A549 (cell line): ENCODE measurements around the gene SERPINE1. TPM values are rescaled to one million over a fixed set of nuclear protein-coding genes. Genes with fewer than 3 reads are reported as not detected.

Source experiments
- ATAC-seq, 2 experiments: fragments of 200-7000 bp in 1 of 2; fragments of >200 bp in 1 of 2; cut with Nextera tagmentation in 1 of 2; cut with Tn5 transposase in 1 of 2; 3 replicates each; pipeline versions ENCODE4 v1.8.0 to v1.9.1; 2018 to 2020; ENCODE audit warnings: mild to moderate bottlenecking in 1 of 2, moderate library complexity in 1 of 2
- CTCF ChIA-PET: fragments of 300-600 bp; sonication (Branson Sonifier 250); formaldehyde crosslinking; extraction: SDS; loops from one replicate; lab custom pipeline; 2021; ENCODE audit warnings: antibody characterized with exemption, inconsistent platforms; lab: Yijun Ruan, JAX
- POLR2A ChIA-PET: fragments of 350-600 bp; formaldehyde crosslinking; extraction: SDS; loops from one replicate; lab custom pipeline; 2021; ENCODE audit warnings: antibody characterized with exemption, inconsistent platforms; lab: Yijun Ruan, JAX
- DNase-seq, 2 experiments: peaks; one replicate each; pipeline versions ENCODE4 v3.0.0 to v3.0.0-alpha.2; 2011 to 2016; ENCODE audit warnings: low read depth in 1 of 2, low spot score in 1 of 2
- FAIRE-seq: peaks from 2 replicates; lab custom pipeline; 2011; peaks lifted over from hg19 to GRCh38; lab: Jason Lieb, UNC
- H3K27ac ChIP-seq, 2 experiments: fragments of >200 bp; sonication (Bioruptor Twin); formaldehyde crosslinking; 3 replicates each; pipeline ENCODE4 v1.5.1; 2016 to 2017
- H3K4me1 ChIP-seq: fragments of >200 bp; sonication (Bioruptor Twin); formaldehyde crosslinking; 3 replicates; pipeline ENCODE4 v1.6.1; 2016
- H3K4me2 ChIP-seq: fragments of >200 bp; sonication (Bioruptor Twin); formaldehyde crosslinking; 3 replicates; pipeline ENCODE4 v1.6.1; 2016
- H3K4me3 ChIP-seq: fragments of >200 bp; sonication (Bioruptor Twin); formaldehyde crosslinking; 3 replicates; pipeline ENCODE4 v1.5.1; 2016
- H3K9me3 ChIP-seq: fragments of >200 bp; sonication (Bioruptor Twin); formaldehyde crosslinking; 3 replicates; pipeline ENCODE4 v1.6.1; 2016
- CBX8 ChIP-seq: fragments of 200-600 bp; sonication (generic); IDR thresholded peaks from 2 replicates; pipeline ENCODE4 v1.6.1; 2016
- CEBPB ChIP-seq, 2 experiments: fragments of >200 bp in 1 of 2; sonication (Bioruptor Twin) in 1 of 2; formaldehyde crosslinking in 1 of 2; IDR thresholded peaks; 2 replicates each; pipeline ENCODE4 v1.6.1; 2012 to 2016
- CHD4 ChIP-seq: fragments of 200-600 bp; sonication (generic); IDR thresholded peaks from 2 replicates; pipeline ENCODE4 v1.6.1; 2016; ENCODE audit warnings: antibody characterized with exemption, mild to moderate bottlenecking, borderline replicate concordance
- E2F6 ChIP-seq: IDR thresholded peaks from 2 replicates; pipeline ENCODE4 v1.6.1; 2012; ENCODE audit warnings: low read depth, borderline replicate concordance
- ELK1 ChIP-seq: fragments of 150-350 bp; IDR thresholded peaks from 2 replicates; pipeline ENCODE4 v1.6.1; 2014; ENCODE audit warnings: low read depth, mild to moderate bottlenecking, low read length
- EP300 ChIP-seq, 2 experiments: fragments of >200 bp; sonication (Bioruptor Twin); formaldehyde crosslinking; IDR thresholded peaks; 2 replicates in 1 of 2; 3 replicates in 1 of 2; pipeline ENCODE4 v1.6.1; 2016 to 2017
- GATA3 ChIP-seq: IDR thresholded peaks from 2 replicates; pipeline ENCODE4 v1.6.1; 2012; ENCODE audit warnings: borderline replicate concordance
- HEYL ChIP-seq: fragments of 250-450 bp; sonication (Bioruptor Pico); IDR thresholded peaks from 2 replicates; pipeline ENCODE4 v1.8.0; 2021; ENCODE audit warnings: mild to moderate bottlenecking, moderate library complexity
- JUN ChIP-seq, 2 experiments: fragments of >200 bp; sonication (Bioruptor Twin); formaldehyde crosslinking; IDR thresholded peaks; 2 replicates in 1 of 2; 3 replicates in 1 of 2; pipeline ENCODE4 v1.6.1; 2016 to 2017
- MAX ChIP-seq: IDR thresholded peaks from 2 replicates; pipeline ENCODE4 v1.6.1; 2012
- MAZ ChIP-seq: fragments of 150-350 bp; IDR thresholded peaks from 2 replicates; pipeline ENCODE4 v1.6.1; 2014; ENCODE audit warnings: antibody characterized with exemption, low read depth, low read length, borderline replicate concordance
- PBX3 ChIP-seq: IDR thresholded peaks from 2 replicates; pipeline ENCODE4 v1.6.1; 2012
- PHF8 ChIP-seq: fragments of 200-600 bp; sonication (generic); IDR thresholded peaks from 2 replicates; pipeline ENCODE4 v1.6.1; 2016; ENCODE audit warnings: low read depth, mild to moderate bottlenecking, antibody characterized with exemption, moderate library complexity, borderline replicate concordance
- POLR2A ChIP-seq: IDR thresholded peaks from 2 replicates; pipeline ENCODE4 v1.6.1; 2012; ENCODE audit warnings: mild to moderate bottlenecking, low read length
- POLR2AphosphoS2 ChIP-seq: conservative IDR thresholded peaks from 2 replicates; pipeline ENCODE4 v1.6.1; 2012; ENCODE audit warnings: low read length, improper control_type of control experiment, inconsistent platforms
- RARB ChIP-seq: fragments of 250-450 bp; sonication (Bioruptor Pico); IDR thresholded peaks from 2 replicates; pipeline ENCODE4 v1.8.0; 2021; ENCODE audit warnings: mild to moderate bottlenecking, moderate library complexity
- RCOR1 ChIP-seq: fragments of 150-350 bp; IDR thresholded peaks from 2 replicates; pipeline ENCODE4 v1.6.1; 2014; ENCODE audit warnings: antibody characterized with exemption, low read length, low read depth
- REST ChIP-seq: fragments of 200-600 bp; sonication (generic); IDR thresholded peaks from 2 replicates; pipeline ENCODE4 v1.6.1; 2016; ENCODE audit warnings: antibody characterized with exemption, mild to moderate bottlenecking, moderate library complexity
- SMC3 ChIP-seq: fragments of >200 bp; sonication (Bioruptor Twin); formaldehyde crosslinking; IDR thresholded peaks from 3 replicates; pipeline ENCODE4 v1.6.1; 2018; ENCODE audit warnings: inconsistent platforms
- SREBF2 ChIP-seq: fragments of 450-650 bp; IDR thresholded peaks from 2 replicates; pipeline ENCODE4 v1.6.1; 2014; ENCODE audit warnings: mild to moderate bottlenecking, moderate library complexity
- TFCP2L1 ChIP-seq: fragments of 250-450 bp; sonication (Bioruptor Pico); IDR thresholded peaks from 2 replicates; pipeline ENCODE4 v1.5.0; 2021; ENCODE audit warnings: mild to moderate bottlenecking
- USF2 ChIP-seq: fragments of 450-650 bp; IDR thresholded peaks from 2 replicates; pipeline ENCODE4 v1.6.1; 2014; ENCODE audit warnings: antibody characterized with exemption
- WGBS: methylation state at CpG from one replicate; pipeline ENCODE4 v1.1.6; 2017; ENCODE audit errors: missing lambda C conversion rate; 5-methylcytosine and 5-hydroxymethylcytosine counted together
- polyA plus RNA-seq, 4 experiments: library from polyadenylated mRNA; depleted of rRNA in 3 of 4; stranded (reverse); fragments of >200 nt; fragmentation: RNase III in 1 of 4; extraction: RNeasy Plus Mini Kit Qiagen cat#74134 plus additional on column Dnase treatment in 1 of 4; gene quantifications; 2 replicates in 3 of 4; 3 replicates in 1 of 4; pipeline ENCODE4 v1.2.3, GENCODE V29; 2011 to 2017

Gene SERPINE1
- polyA plus RNA-seq, 2 of the 4 experiments (the other 2 are of a cell fraction) = 286 to 355 TPM

GRCh38 chr7:101151908-101152651 lies 25.2 kb downstream of the SERPINE1 start:
- 52% methylated on average over 2 of the region's 2 CpGs for WGBS
- CTCF ChIA-PET = interaction anchor here (0.8 to 16.1 kb wide), 6 partner anchors 11 to 65 kb away, joined by 3 to 235 read pairs (median 6); no protein-coding TSS in a partner anchor
- DNase-seq (no peak), ATAC-seq (no peak), FAIRE-seq (no peak)
- Histone ChIP-seq H3K27ac (peak overlapping the region in 1 of 2 experiments; percentile 58; a peak in 2 of 6 replicates), H3K4me2 (no peak overlapping the region; the same call in 2 of the 3 replicates), H3K4me3 (no peak overlapping the region), H3K9me3 (no peaks in the 10 kb centered on the region), H3K4me1 (peaks cover 31% of the 10 kb centered on the region)
- POLR2A ChIA-PET = no interaction called here
- peak; percentile 21 to 51; a peak in 2 of 4 replicates for TF ChIP-seq CEBPB (IDR thresholded peaks at IDR 0.05)
- no peak for TF ChIP-seq RARB (CRISPR knock-in tag)
- TF ChIP-seq USF2 = no peak

GRCh38 chr7:101153969-101154692 lies 27.2 kb downstream of the SERPINE1 start, which contains the start of gene AP1S1:
AP1S1 (plus strand) TSS chr7:101154476; CDS start chr7:101154515, 39 bp downstream.
- CTCF ChIA-PET = interaction anchor here (1.3 to 16.1 kb wide), 6 partner anchors 13 to 90 kb away, joined by 3 to 235 read pairs (median 6); partner anchors contain the start of gene FIS1
- peak; percentile 89 to 94 for ATAC-seq

More at GRCh38 chr7:101153969-101154692, 27.2 kb downstream of the SERPINE1 start, which contains the start of gene AP1S1:
- no peaks in the 10 kb centered on the region for H3K9me3 ChIP-seq
- H3K4me1 ChIP-seq = peaks cover 36% of the 10 kb centered on the region
- DNase-seq = peak; percentile 96 to 97
- peak within 1 kb of the TSS; percentile 91 for H3K4me3 ChIP-seq
- FAIRE-seq = no peak
- TF ChIP-seq JUN (IDR thresholded peaks at IDR 0.05) (no peak), PBX3 (no peak), CEBPB (IDR thresholded peaks at IDR 0.05) (no peak), CHD4 (no peak), TFCP2L1 (no peak), MAZ (peak; percentile 63; the same call in 1 of the 2 replicates), MAX (peak; percentile 97), EP300 (IDR thresholded peaks at IDR 0.05) (no peak), POLR2A (peak; percentile 52), GATA3 (no peak), HEYL (CRISPR knock-in tag) (no peak), REST (no peak), RCOR1 (no peak), PHF8 (no peak), E2F6 (peak; percentile 99), SREBF2 (no peak), SMC3 (no peak), CBX8 (no peak), ELK1 (no peak), POLR2AphosphoS2 (no peak)
- H3K4me2 ChIP-seq = peak within 1 kb of the TSS; percentile 99
- 16% methylated on average over 11 of the region's 51 CpGs for WGBS
- POLR2A ChIA-PET = interaction anchor here (1.0 kb wide), 1 partner anchor 12 kb away, joined by 3 read pairs; no protein-coding TSS in a partner anchor
- peak within 1 kb of the TSS; percentile 93 to 100 for H3K27ac ChIP-seq
